ENCODE results near the gene ESF1.

- TF ChIP-seq CTCF (IDR thresholded peaks at IDR 0.05) (no peak), POLR2A (IDR thresholded peaks at IDR 0.05) (no peak), EP300 (IDR thresholded peaks at IDR 0.05) (no peak)
Measured at GRCh38 chr20:13690943-13691342, 93.8 kb downstream of the ESF1 start.
